Activated effector memory CD4-positive, alpha-beta T cell treated with Interleukin-2 at 50 U/mL for 16 hours (primary cell): ENCODE data around the gene FHAD1.
A peak's percentile ranks its signal among the peaks of the same experiment; 100 is the strongest.

Experiments used
- DNase-seq: peaks from one replicate; pipeline ENCODE4 v3.0.0-alpha.2; 2020

The FHAD1 gene

DNA sequence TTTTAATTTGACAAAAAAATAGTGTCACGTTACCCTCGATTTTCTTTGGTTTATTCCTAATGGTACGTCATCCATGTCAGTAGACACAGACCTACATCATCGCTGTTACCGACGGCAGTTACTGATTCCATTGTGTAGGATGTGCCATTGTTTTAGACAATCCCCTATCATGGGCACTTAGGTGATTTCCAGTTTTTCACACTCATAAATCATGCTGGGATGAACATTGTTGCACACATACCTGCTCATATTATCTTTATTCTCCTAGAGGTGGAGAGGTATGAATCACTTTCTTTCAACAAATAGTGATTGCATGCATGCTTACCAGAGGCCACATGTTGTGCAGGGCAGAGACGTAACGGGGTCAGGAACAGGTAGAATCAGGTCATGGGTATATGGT is 83.0 kb downstream of the FHAD1 start:
- DNase-seq: no peak

DNA sequence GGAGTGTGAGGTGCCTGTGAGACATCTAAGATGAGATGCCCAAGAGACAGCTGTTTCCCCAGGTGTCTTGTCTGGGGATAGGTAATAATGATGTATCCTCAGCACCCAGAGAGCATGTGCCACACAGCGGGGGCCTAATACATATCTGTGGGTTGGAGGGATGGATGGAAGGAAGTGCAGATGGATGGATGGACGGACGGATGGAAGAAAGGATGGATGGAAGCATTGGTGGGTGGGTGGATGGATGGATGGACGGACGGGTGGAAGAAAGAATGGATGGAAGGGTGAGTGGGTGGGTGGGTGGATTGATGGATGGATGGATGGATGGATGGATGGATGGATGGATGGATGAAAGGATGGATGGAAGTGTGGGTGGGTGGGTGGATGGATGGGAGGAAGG is 84.2 kb downstream of the FHAD1 start:
- no peak for DNase-seq

DNA sequence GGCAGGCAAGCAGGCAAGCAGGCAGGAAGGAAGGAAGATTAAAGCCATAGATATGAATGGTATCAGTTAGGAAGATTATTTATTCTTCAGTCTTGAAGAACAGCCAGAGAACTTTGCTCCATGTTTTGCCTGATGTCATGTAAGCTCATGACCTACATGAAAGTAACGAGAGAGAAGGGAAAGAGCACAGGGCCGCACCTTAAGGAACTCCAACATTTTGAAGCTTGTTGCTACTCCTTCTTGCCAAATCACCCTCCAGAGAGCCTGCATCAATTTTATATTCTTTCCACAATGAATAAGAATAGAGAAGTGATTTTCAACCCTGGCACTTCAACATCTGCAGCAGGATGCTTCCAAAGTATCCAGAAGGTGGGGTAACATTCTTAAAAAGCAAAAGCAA is 84.7 kb downstream of the FHAD1 start:
- no peak for DNase-seq

DNA sequence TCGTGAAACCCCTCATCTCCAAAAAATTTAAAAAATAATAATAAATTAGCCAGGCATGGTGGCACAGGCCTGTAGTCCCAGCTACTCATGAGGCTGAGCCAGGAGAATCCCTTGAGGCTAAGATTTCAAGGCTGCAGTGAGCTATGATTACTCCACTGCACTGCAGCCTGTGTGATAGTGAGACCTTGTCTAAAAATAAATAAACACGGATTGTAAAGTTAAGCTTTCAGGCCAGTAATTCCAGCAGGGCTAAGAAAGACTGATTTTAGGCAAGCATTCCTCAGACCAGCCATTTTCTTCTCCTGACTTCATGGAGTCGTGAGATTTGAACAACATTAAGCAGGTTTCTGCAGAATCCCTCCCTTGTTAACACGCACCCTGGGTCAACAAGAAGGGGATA is 85.5 kb downstream of the FHAD1 start:
- no peak for DNase-seq

DNA sequence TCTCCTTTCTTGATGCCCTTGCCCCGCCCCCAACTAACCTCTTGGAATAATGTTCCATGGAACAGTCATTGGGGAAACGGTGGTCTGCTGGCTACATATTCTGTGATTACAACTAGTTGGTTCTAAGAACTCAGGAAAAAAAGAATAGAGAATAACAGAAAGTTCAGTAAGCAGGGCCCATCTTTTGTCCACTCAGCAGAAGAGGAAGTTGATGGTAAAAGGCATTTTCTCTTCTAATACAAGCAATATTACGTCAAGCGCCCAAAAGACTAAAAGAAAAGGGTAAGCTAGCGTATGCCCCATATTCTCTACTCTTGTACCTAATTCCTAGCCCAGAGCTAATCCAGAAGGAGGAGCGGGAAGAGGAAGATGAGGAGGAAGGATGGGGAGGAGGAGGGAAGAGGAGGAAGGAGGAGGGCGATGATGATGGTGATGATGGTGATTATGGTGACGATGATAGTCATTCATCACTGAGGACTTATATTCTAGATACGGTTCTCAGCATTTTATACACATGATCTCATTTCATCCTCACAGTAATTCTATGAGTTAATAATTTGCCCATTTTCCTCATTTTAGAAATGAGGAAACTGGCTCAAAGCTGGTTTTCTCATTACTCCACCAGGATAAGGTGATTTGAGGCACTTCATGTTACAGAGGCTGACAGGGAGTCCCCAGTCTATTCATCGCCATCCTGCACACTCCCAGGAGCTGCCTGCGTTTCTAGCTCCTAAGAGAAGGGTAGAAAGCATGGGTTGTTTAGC is 86.1 kb downstream of the FHAD1 start:
- DNase-seq: no peak

DNA sequence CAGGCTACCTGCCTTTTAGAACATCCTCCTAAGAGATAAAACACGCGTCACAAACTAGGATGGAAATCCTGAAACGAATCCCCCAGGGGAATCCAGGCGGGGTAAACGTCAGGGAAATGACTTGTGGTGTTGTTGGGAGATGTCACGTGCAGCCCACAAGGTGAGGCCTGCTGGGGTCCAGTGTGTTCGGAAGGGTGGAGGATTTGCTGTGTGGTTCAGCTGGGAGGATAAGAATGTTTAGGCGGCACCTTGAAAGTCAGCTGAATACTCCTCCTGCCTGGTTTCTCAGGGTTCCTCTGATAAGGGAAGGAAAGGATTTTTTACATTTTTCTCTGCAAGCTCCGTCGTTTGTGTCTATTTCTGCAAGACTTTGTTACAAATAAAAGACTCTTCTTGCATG is 88.0 kb downstream of the FHAD1 start:
- no peak for DNase-seq

DNA sequence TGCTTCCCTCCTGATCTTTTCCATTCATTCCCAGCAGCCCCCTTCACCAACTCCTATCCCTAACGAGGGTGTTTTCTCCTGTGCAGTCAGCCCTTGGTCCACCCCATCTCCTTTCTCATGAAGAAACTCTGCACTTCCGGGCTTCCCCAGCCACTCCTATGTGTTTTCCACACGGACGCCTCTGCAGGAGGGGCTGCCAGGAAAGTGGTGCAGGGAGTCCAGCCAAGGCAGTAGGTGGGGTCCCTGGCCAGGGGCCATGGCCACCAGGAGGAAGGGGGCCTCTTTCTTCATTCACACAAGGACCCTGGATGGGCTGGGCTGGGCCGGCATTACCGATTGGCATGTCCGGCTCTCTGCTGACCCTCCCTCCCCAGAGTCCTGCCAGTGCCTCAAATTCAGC is 89.8 kb downstream of the FHAD1 start:
- DNase-seq: no peak

DNA sequence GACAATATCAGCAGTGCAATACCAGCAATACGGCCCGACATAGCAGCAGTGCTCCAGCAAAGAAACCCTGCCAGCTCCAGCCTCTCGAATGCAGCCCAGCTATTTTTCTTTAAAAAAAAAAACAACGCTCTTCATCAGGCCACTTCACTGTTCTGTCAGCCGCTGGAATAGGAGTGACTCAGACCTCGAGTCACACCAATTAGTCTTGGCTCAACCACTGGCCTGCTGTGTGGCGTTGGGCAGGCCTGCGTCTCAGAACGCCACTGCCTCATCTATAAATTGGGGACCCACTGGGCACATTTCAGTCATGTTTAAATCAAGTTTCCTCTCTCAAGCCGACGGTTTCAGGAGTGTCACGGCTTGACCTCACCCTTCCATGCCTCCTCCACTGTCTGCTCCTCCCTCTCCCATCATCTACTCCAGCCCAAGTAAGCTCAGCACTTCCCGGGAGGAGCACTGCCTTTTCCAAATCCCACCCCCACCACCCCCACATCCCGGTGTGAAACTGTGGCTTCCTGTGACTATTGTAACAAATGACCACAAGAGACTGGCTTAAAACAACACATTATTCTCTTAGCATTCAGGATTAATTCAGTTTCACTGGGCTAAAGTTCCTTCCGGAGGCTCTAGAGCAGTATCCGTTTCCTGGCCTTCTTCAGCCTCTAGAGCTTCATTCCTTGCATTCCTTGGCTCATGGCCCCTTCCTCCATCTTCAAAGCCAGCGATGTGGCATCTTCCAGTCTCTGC is 90.8 kb downstream of the FHAD1 start:
- DNase-seq: no peak

DNA sequence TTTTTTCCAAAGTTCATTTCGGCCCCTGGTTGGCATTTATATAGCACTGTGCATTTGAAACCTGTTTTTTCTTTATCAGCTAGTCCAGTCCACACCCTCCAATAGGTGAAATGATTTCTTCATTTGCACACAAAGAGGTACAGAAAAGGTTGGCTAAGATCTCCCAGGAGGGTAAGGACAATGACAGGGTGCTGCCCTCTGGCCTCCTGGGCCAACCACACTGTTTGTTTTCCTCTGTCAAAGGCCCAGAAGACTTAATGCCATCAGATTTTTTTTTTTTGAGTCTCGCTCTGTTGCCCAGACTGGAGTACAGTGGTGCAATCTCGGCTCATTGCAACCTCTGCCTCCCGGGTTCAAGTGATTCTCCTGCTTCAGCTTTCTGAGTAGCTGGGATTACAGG is 92.5 kb downstream of the FHAD1 start:
- no peak for DNase-seq

DNA sequence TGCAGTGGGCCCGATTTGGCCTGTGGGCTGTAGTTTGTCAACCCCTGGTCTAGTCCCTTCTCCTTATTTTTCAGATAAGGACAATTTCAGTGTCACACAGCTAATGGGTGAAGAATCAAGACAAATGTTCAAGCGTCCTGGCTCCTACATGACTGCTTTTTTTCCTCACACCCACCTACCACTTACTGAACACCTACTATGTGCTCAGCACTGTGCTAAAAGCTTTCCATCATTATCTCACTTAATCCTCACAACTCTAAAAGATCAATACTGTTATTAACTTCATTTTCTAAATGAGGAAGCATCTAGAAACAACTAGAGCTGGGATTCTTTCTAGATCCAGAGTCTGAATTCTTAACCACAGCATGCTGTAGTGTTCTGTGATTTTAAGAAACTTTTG is 94.2 kb downstream of the FHAD1 start:
- DNase-seq: no peak

DNA sequence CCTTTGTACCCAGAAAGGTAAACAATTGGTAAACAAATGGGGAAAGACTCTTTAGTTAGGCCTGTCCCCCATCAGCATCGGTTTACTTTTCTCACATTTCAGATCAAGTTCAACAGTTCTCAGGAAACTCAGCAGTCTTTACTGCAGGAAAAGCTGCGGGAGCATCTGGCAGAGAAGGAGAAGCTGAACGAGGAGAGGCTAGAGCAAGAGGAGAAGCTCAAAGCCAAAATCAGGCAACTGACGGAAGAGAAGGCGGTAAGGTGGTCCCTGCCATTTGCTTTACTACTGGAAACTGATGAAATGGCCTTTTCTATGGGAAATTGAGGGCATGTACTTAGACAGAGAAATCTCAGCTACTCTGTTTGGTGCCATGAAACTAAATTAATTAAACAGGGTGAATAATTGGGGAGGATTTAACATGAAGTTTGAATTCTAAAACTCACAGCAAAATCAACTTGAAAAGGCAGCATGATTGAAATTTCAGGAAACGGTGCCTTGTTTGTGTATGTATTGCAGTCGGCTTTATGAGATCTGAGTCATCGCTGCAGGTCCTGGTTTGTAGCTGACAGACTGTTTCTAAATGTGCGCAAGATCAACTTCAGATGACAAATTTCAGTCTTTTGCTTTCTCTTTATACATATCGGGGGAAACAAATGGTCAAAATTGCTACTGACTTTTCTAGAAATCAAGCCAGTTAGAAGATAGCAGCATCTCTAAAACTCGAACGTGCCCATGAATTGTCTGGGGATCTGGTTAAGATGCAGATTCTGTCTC is 94.8 kb downstream of the FHAD1 start:
- no peak for DNase-seq

DNA sequence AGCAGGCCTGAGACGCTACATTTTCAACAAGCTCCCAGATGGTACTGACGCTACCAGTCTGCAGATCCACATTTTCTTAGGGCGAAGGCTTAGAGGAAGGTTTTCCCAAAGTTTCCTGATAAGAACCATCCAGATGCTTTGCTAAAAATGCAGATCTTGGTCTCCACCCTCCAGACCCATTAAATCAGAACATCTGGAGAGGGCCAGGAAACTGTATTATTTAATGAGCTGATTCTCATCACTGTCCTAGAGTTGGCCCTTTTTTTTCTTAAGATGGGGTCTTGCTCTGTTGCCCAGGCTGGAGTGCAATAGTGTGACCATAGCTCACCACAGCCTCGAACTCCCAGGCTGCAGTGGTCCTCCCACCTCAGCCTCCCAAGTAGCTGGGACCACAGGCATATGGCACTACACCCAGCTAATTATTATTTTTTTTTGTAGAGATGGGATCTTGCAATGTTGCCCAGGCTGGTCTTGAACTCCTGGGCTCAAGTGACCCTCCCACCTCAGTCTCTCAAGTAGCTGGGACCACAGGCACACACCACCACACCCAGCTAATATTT is 95.5 kb downstream of the FHAD1 start:
- no peak for DNase-seq

DNA sequence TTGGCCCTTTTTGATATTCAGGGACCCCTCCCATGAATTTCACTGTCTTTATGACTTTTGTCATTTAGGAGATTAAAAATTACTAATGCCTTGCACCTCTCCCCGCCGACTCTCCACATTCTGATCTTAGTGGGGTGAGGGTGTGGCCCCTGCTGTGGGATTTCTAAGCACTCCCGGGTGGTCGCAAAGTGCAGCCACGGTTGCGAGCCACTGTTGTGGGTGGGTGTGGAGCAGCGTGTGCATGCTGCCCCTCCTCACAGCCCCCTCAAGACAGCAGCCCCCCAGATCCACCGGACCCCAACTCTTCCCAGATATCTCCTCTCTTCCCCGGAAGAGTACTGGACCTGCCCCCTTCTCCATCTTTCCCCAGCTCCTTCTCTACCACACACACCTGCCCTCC is 96.1 kb downstream of the FHAD1 start:
- no peak for DNase-seq

DNA sequence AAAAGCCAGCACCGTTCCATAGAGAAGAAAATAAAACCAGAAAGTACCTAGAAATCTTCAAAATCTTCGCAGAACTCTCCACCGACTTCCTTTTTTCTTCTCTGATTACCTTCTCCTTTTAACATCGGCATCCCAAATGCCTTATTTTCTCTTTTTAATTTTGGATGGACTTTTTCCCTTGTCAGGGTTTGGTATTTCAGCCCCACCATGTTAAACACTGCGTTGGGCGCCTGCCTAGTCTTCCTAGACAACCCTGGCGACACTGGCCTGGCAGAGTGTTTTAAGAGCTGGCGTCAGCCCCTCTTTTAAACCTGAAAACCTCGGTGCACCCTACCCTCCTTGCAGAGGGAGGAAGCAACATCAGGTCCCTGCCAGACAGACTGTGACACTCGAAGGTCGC is 96.7 kb downstream of the FHAD1 start:
- DNase-seq: no peak

DNA sequence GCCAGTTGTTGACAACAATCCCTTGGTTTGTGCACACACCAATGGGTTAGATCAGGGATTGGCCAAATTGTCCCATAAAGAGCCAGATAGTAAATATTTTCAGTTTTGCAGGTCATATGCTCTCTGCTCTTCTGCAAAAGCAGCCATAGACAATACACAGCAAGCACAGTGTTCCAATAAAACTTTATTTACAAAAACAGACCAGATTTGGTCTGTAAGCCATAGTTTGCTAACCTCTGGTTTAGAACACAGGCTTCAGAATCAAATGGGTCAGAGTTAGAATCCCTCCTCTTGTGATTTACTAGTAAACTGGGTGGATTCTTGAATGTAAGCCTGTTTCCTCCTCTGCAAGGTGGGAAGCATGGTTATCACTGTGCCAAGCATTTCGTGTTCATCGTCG is 97.4 kb downstream of the FHAD1 start:
- no peak for DNase-seq

DNA sequence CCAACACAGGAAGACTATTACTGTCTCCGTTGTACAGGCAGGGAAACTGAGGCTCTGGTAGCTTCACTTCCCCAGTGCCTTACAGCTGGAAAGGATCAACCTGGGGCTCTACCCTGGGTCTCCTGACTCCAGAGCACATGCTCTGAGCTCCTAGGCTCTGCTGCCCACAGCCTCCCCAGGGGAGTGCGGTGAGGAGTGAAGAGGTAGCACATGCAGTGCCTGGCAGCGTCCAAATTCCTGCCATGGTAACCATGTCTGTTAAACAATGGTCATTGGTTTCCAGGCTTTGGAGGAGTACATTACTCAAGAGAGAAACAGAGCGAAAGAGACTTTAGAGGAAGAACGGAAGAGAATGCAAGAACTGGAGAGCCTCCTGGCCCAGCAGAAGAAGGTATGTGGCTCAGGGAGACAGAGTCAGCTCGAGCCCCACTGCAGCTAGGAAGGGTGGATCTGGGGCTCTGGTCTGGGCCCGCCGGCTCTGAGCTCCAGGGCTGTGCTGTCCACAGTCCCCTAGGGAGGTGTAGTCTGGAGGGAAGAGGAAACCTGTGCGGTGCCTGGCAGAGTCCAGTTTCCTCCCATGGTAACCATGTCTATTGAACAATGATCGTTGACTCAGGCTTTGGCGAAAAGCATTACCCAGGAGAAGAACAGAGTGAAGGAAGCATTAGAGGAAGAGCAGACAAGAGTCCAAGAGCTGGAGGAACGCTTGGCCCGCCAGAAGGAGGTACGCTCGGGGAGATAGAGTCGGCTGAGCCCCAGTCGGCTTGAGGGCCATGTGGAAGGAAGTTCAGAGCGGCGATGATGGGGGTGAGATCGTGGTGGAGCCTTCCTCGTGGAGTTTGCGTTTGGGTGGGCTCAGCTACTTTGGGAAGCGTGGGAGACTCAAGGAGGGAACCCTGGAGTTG is 98.0 kb downstream of the FHAD1 start:
- DNase-seq: no peak

DNA sequence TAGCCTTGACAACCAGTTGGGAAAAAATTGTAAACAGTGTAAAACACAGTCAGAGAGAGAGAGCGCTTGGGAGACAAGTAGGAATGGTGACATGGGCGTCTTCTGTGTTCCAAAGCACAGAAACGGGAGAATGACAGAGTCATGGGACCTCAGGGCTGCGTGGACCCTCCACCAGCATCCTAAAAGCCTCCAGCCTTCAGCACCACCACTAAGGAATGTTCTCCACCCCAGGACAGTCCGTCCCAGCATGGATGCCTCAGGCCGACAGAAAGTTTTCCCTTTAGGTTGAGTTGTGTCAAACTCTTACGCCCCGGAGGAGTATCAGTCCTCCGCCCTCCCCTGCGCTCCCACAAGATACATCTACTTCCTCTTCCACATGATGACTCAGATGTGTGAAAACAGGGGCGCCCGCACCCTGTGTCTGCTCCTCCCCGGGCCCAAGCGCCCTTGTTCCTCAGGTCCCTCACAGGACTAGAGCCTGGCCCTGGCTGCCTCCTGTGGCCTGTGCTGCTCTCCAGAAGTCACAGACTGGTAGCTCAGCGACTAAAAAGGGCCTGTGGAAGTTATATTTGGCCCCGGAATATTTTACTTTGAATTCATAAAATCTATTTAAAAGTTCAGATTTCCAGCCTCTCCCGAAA is 98.8 kb downstream of the FHAD1 start:
- peak; percentile 57 for DNase-seq

DNA sequence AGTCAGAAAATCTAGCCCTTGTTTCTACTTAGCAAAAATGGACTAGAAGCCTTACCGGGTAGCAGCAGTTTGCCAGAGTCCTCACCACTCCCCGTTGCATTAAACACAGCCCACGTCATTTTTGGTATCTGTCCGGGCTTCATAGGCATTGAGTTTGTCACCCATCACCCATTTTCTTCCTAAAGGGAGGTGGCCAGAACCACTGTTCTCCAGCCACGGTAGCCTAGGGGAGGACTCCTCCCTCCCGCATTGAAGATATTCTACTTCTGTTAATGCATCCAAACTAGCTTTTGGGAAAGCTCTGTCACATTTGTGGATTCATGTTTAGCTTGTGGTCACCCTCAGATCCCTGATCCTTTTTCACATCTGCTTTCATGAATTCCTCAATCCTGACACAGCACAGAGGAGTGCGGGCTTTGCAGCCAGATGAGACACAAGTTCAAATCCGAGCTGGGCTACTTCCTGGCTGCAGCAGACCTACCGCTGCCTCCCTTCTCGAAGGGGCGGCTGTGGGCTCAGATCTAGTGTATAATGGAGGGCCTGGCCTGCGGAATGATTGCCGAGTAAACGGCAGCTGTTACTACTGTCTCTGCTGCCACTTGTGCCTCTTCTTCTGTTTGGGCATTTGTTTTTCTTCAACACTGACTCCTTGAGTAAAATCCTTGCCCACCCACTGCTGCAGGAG is 99.5 kb downstream of the FHAD1 start:
- DNase-seq: no peak

DNA sequence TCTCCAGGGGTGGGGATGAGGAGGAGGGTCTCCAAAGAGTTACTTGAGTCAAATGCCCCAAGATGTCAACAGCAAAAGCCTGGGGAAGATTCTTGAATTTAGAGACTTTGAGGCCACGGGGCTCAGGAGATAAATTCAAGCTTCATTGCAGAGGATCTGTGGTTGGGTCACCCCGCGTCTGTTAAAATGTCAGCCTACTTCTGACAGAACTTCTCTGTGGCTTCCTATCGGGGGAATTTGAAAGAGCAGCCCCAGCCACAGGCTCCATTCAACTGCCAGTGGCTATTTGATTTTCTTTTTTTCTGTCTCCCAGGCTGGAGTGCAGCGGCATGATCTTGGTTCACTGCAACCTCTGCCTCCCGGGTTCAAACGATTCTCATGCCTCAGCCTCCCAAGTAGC is 100.2 kb downstream of the FHAD1 start:
- no peak for DNase-seq

DNA sequence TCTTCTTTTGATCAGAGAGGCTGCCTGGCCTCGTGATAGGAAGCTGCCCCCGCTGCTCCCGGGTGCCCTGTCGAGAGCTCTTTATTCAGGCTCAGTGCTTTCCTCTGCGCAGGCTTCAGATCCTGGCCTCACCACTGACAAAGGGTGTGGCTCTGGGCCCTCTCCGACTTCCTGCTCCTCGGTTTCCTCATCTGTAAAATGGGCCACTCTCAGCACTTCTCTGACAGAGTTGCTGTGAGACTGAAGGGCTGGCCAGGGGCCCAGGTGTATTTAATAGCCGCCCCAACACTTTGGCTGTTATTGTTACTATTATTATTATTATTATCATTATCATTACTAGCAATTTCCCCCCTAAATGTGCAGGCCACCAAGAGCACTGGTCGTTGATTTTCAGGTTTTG is 101.6 kb downstream of the FHAD1 start:
- no peak for DNase-seq

DNA sequence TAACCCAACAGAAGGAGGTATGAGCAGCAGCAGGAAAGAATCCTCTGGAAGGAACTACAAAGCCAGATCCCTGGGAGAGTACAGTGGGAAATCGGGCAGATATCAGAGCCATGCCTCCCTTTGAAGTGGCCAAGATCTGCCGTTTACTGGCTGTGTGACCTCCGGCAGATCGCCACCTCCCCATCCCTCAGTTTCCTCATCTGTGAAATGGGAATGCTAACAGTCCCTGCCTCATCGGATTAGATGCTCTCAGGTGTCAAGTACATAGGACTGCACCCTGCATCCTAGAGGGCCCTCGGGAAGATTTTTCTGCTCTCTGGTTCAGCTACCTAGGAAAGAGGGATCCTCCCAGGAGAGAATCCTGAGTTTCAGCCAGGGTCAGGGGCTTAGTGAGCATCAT is 102.1 kb downstream of the FHAD1 start:
- no peak for DNase-seq
